Endothelial cell (in vitro differentiated cells): Measurements from ENCODE around the gene MRPL30. TPM values are rescaled to one million over a fixed set of nuclear protein-coding genes. Genes with fewer than 3 reads are reported as not detected.

Experiments used
- DNase-seq: peaks from one replicate; pipeline ENCODE4 v3.0.0; 2021; ENCODE audit warnings: low spot score
- H3K27ac Mint-ChIP-seq: one replicate; pipeline ENCODE4 v1.8.0; 2021; ENCODE audit warnings: mixed read lengths, inconsistent platforms; ENCODE audit not compliant: unreplicated experiment
- H3K27me3 Mint-ChIP-seq: one replicate; pipeline ENCODE4 v1.8.0; 2021; ENCODE audit warnings: mild to moderate bottlenecking, moderate library complexity, mixed read lengths, inconsistent platforms; ENCODE audit not compliant: unreplicated experiment
- H3K36me3 Mint-ChIP-seq: one replicate; pipeline ENCODE4 v1.8.0; 2021; ENCODE audit warnings: mild to moderate bottlenecking, low read depth, mixed read lengths, inconsistent platforms; ENCODE audit not compliant: unreplicated experiment
- H3K4me1 Mint-ChIP-seq: one replicate; pipeline ENCODE4 v1.8.0; 2021; ENCODE audit warnings: mild to moderate bottlenecking, mixed read lengths, inconsistent platforms; ENCODE audit not compliant: unreplicated experiment
- H3K4me3 Mint-ChIP-seq: one replicate; pipeline ENCODE4 v1.8.0; 2021; ENCODE audit warnings: mild to moderate bottlenecking, mixed read lengths, inconsistent platforms; ENCODE audit not compliant: unreplicated experiment
- H3K9me3 Mint-ChIP-seq: one replicate; pipeline ENCODE4 v1.8.0; 2021; ENCODE audit warnings: mixed read lengths, inconsistent platforms; ENCODE audit not compliant: unreplicated experiment
- total RNA-seq: library from RNA; stranded (reverse); fragmentation: NEBNext Ultra II Directional; extraction: Animal tissue kit (Norgen Biotek cat#: 25700); gene quantifications from one replicate; pipeline ENCODE4 v1.2.1, GENCODE V29; 2021; ENCODE audit not compliant: unreplicated experiment
- TF ChIP-seq, protein P1 (sequence below): fragments of 200-600 bp; sonication (generic); IDR thresholded peaks from one replicate; pipeline ENCODE4 v1.5.0; 2021; ENCODE audit warnings: antibody characterized with exemption; ENCODE audit not compliant: unreplicated experiment

The MRPL30 gene
- total RNA-seq, 1 donor from 2014 or later = 25.9 TPM

DNA sequence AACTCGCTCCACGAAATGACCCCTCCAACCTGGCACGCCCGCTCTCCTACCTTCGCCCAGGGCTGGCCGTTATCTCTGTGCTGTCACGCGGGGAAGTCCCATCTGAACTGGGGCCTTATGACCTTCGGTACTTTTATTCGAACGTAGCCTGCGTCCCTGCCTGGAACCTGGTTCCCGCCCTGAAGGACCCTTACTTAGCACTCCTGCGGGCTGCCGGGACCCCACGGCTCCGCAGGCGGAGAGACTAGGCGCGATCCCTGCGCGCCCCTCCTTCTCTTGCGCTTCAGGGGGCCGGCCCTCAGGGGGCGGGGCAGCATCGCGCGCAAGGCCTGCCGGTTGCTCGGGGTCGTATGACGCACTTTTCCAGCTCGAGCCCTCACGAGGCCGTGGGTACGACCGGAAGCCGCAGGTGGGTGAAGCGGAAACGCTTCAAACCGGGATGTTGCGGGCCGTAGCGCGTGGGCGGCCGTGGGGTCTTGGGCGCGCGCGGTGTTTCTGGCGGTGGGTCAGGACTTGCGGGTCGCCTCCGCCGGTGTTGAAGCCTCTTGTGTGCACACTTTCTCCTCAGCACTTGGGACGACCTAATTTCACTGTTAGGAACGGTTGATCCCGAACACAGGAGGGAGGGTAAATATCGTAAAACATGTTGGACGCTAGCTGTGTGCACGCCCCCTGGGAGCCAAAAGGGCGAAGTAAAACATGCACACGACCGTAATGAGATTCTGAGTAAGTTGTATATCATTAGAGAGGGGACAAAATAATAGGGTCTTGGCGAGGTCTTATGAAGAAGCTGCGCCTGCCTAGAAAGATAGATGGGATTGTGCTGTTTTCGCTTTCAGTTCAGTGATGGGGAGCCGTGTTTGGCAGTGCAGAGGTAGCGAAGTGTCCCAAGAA, 26.1 kb upstream of the MRPL30 start, which contains the start of the genes LIPT1 and TSGA10:
Gene LIPT1, plus strand, starts transcription at position 325 of the 894 bp plus-strand sequence. CDS start 6,991 bp downstream, outside the sequence.
Gene TSGA10, minus strand, starts transcription at position 300 of the 894 bp plus-strand sequence. CDS start 45,503 bp downstream, outside the sequence.
- peaks cover 16% of the 10 kb centered on the region for H3K4me1 Mint-ChIP-seq
- DNase-seq = peak; percentile 77
- H3K9me3 Mint-ChIP-seq = no peaks in the 10 kb centered on the region
- no peaks in the 10 kb centered on the region for H3K36me3 Mint-ChIP-seq
- peaks cover 5% of the 10 kb centered on the region for H3K27me3 Mint-ChIP-seq
- peak within 1 kb of the TSS; percentile 82 for H3K27ac Mint-ChIP-seq
- TF ChIP-seq, protein P1, sequence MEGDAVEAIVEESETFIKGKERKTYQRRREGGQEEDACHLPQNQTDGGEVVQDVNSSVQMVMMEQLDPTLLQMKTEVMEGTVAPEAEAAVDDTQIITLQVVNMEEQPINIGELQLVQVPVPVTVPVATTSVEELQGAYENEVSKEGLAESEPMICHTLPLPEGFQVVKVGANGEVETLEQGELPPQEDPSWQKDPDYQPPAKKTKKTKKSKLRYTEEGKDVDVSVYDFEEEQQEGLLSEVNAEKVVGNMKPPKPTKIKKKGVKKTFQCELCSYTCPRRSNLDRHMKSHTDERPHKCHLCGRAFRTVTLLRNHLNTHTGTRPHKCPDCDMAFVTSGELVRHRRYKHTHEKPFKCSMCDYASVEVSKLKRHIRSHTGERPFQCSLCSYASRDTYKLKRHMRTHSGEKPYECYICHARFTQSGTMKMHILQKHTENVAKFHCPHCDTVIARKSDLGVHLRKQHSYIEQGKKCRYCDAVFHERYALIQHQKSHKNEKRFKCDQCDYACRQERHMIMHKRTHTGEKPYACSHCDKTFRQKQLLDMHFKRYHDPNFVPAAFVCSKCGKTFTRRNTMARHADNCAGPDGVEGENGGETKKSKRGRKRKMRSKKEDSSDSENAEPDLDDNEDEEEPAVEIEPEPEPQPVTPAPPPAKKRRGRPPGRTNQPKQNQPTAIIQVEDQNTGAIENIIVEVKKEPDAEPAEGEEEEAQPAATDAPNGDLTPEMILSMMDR = no peak
- H3K4me3 Mint-ChIP-seq = peak within 1 kb of the TSS; percentile 94

DNA sequence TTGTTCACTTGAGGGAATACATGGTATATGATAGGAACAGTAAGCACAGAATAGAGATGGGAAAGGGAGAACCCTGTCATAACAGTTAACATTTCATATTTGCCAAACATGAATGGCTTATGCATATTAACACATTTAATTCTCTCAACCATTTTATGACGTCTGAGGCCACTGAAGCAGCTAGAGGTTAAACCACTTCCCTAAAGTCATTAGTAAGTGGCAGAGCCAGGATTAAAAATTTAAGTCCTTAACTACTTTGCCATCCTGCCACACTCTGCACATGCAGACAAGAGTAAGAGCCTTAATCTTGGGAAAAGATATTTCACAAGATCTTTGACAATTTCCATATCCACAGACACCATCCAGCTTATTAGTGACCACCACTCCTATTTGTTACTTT, 24.1 kb upstream of the MRPL30 start:
- no peak for DNase-seq
- Mint-ChIP-seq H3K36me3 (no peaks in the 10 kb centered on the region), H3K27ac (no peak overlapping the region), H3K27me3 (peaks cover 5% of the 10 kb centered on the region), H3K9me3 (no peaks in the 10 kb centered on the region), H3K4me3 (no peak overlapping the region), H3K4me1 (peaks cover 16% of the 10 kb centered on the region)
- TF ChIP-seq, protein P1 = no peak

DNA sequence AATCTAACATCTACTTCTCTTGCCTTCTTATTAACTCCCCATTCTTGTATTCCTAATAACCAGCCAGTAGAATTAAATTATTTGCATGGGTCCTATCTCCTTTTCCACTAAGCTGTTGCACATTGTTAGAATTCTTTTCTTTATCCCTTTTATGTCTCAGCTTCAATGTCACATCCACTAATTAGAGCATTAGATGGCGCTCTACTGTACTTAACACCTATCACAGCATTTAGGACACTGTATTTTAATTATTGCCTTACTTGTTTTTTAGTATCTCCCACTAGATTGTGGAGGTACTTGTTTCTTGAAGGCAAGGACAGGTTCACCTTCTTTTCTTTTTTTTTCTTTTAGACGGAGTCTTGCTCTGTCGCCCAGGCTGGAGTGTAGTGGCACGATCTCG, 22.4 kb upstream of the MRPL30 start:
- H3K9me3 Mint-ChIP-seq = no peaks in the 10 kb centered on the region
- no peak overlapping the region for H3K27ac Mint-ChIP-seq
- DNase-seq = no peak

DNA sequence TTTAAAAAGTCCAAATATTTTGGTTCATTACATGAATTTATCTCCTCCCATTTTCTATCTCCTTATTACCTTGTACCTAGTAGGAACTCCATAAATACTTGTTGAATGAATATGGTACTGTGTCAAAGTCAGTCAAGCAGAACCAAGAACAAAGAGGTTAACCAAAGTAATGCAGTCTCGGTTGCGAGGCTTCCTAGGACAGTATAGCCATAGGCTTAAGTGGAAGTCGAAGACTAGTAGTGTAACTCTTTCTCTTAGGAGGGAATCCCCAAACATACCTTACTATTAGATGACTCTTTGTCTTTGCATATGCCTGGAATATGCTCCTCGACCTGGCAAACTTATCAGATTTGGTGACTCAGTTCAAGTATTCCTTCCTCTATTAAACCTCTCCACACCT, 21.4 kb upstream of the MRPL30 start:
- H3K4me3 Mint-ChIP-seq = no peak overlapping the region
- H3K9me3 Mint-ChIP-seq = no peaks in the 10 kb centered on the region
- H3K4me1 Mint-ChIP-seq = peaks cover 12% of the 10 kb centered on the region
- no peak overlapping the region for H3K27ac Mint-ChIP-seq
- no peaks in the 10 kb centered on the region for H3K36me3 Mint-ChIP-seq
- H3K27me3 Mint-ChIP-seq = peaks cover 2% of the 10 kb centered on the region
- TF ChIP-seq, protein P1 = no peak
- DNase-seq = no peak

More for the DNA sequence above, 22.4 kb upstream of the MRPL30 start:
- Mint-ChIP-seq H3K4me3 (no peak overlapping the region), H3K27me3 (peaks cover 5% of the 10 kb centered on the region), H3K4me1 (peaks cover 16% of the 10 kb centered on the region), H3K36me3 (no peaks in the 10 kb centered on the region)
- TF ChIP-seq, protein P1 = no peak

DNA sequence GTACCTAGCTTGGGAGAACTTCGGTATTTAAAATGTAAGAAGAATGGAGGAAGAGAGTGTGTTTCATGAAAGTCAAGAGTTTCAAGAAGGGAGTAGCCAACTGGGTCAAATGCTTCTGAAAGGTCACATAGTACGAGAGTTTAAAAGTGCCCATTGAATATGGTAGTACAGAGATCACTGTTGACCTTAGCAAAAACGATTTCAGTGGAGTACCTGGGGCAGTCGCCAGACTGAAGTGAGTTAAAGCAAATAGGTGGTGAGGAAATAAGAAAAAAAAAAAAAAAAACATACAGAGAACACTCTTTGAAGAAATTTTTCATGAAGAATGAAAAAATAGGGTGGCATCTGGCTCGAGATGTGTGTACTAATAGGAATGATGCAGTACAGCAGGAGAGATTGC, 14.8 kb upstream of the MRPL30 start:
- Mint-ChIP-seq H3K27ac (no peak overlapping the region), H3K9me3 (no peaks in the 10 kb centered on the region), H3K27me3 (no peaks in the 10 kb centered on the region), H3K4me1 (no peaks in the 10 kb centered on the region), H3K36me3 (peaks cover 3% of the 10 kb centered on the region), H3K4me3 (no peak overlapping the region)
- no peak for DNase-seq
- TF ChIP-seq, protein P1 = no peak
